Activated naive CD8-positive, alpha-beta T cell treated with anti-CD3 and anti-CD28 coated beads, Interleukin-2, amount 50 U/mL, for 24 hours (primary cell): ENCODE measurements around the gene CFAP97D2.
A peak's percentile ranks its signal among the peaks of the same experiment; 100 is the strongest.
"Not testable (repeated sequence)": the region's sequence is repeated elsewhere in the genome, so short reads cannot be mapped to it uniquely, and the experiment has no call there.

Experiments
- ATAC-seq: fragments of 150-1000 bp; cut with Tn5 transposase; one replicate; pipeline ENCODE4 v1.10.0; 2021
- DNase-seq: peaks from one replicate; pipeline ENCODE4 v3.0.0; 2021
- H3K27ac Mint-ChIP-seq: one replicate; pipeline ENCODE4 v1.8.0; 2021; ENCODE audit warnings: mild to moderate bottlenecking, mixed read lengths
- H3K27me3 Mint-ChIP-seq: one replicate; pipeline ENCODE4 v1.8.0; 2021; ENCODE audit warnings: mixed read lengths
- H3K36me3 Mint-ChIP-seq: one replicate; pipeline ENCODE4 v1.8.0; 2021; ENCODE audit warnings: low read depth, mixed read lengths
- H3K4me1 Mint-ChIP-seq: one replicate; pipeline ENCODE4 v1.8.0; 2021; ENCODE audit warnings: mixed read lengths
- H3K4me3 Mint-ChIP-seq: one replicate; pipeline ENCODE4 v1.8.0; 2021; ENCODE audit warnings: mild to moderate bottlenecking, moderate library complexity, mixed read lengths
- H3K9me3 Mint-ChIP-seq: one replicate; pipeline ENCODE4 v1.8.0; 2021; ENCODE audit warnings: mixed read lengths

The CFAP97D2 gene

DNA sequence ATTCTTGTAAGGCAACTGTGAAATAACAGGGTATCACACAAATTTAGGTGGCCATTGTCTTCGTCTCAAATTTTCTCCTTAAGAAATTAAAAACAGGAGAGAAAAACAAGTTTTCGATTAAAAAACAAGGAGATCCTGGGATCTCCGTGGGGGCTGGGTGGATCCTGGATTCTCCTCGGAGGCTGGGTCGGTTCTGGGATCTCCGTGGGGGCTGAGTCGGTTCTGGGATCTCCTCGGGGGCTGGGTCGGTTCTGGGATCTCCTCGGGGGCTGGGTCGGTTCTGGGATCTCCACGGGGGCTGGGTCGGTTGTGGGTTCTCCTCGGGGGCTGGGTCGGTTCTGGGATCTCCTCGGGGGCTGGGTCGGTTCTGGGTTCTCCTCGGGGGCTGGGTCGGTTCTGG is 30.2 kb upstream of the CFAP97D2 start:
- H3K9me3 Mint-ChIP-seq, DNase-seq, H3K36me3 Mint-ChIP-seq, H3K27me3 Mint-ChIP-seq, ATAC-seq: not testable (repeated sequence)
- Mint-ChIP-seq H3K4me3 (peak overlapping the region; percentile 61), H3K27ac (peak overlapping the region; percentile 90), H3K4me1 (peaks cover 86% of the 10 kb centered on the region)

DNA sequence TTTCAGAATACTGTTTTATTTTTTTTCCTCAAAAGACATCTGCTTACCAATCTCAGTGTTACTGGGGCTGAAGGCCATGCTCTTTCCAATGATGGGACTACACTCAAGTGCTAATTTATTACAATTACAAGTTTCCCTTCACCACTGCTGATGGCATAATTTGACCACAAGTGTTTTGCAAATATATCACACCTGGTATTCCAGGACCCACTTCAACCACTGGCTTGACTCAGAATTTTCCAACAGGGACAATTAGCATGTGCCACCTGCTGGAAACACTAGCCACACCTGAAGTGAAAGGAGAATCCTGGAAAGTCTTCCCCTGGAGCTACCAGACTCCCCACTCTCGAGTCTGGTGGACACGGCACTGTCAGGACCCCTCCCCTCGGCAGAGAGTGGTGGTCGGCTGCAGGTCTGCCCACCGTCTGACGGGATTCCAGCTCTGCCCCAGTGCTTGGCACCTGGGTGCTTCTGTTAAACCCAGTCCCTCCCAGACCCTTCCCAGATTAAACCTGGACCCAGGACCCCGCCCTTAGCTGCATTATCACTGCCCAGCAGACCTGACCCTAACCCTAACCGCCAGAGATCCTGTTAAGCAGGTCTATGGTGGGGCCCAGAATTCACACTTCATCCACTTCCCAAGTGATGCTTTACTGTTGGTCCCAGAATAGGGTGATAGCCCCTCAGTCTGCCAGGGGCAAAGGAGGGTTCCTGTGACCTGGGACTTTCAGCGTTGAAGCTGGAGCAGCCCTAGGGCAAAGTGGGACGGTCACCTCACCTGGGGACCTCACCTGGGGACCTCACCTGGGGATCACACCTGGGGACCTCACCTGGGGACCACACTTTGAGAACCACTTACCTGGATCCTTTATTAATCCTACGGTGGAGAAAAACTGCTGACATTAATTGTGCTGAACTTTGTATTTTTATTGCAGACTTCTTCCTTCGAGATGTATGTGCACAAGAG is 29.0 kb upstream of the CFAP97D2 start:
- peaks cover 87% of the 10 kb centered on the region for H3K4me1 Mint-ChIP-seq
- no peak overlapping the region for H3K4me3 Mint-ChIP-seq

DNA sequence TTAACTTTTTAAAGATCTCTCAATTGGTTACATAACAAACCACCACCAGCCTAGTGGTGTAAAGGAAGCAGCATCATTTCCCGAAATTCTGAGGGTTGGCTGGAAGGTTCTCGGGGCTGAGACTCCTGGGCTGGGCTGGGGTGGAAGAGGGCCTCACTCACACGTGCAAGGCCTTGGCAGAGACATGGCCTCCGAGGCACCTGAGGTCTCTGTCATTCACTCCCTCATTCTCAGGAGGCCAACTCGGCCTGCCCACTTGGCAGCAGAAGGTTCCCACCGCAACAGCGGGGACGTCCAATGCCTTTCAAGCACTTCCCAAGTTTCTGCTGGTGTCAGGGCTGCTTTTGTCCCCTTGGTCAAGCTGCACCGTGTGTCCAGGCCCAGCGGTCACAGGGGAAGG is 28.0 kb upstream of the CFAP97D2 start:
- Mint-ChIP-seq H3K4me3 (peak overlapping the region; percentile 45), H3K27ac (peak overlapping the region; percentile 56), H3K27me3 (no peaks in the 10 kb centered on the region), H3K9me3 (peaks cover 4% of the 10 kb centered on the region), H3K4me1 (peaks cover 78% of the 10 kb centered on the region), H3K36me3 (peaks cover 4% of the 10 kb centered on the region)
- DNase-seq (no peak), ATAC-seq (no peak)

More for the DNA sequence above, 29.0 kb upstream of the CFAP97D2 start:
- H3K9me3 Mint-ChIP-seq, result peaks cover 4% of the 10 kb centered on the region
- no peak for ATAC-seq
- H3K36me3 Mint-ChIP-seq, result peaks cover 4% of the 10 kb centered on the region
- H3K27ac Mint-ChIP-seq, result peak overlapping the region; percentile 75
- H3K27me3 Mint-ChIP-seq, result no peaks in the 10 kb centered on the region
- no peak for DNase-seq

DNA sequence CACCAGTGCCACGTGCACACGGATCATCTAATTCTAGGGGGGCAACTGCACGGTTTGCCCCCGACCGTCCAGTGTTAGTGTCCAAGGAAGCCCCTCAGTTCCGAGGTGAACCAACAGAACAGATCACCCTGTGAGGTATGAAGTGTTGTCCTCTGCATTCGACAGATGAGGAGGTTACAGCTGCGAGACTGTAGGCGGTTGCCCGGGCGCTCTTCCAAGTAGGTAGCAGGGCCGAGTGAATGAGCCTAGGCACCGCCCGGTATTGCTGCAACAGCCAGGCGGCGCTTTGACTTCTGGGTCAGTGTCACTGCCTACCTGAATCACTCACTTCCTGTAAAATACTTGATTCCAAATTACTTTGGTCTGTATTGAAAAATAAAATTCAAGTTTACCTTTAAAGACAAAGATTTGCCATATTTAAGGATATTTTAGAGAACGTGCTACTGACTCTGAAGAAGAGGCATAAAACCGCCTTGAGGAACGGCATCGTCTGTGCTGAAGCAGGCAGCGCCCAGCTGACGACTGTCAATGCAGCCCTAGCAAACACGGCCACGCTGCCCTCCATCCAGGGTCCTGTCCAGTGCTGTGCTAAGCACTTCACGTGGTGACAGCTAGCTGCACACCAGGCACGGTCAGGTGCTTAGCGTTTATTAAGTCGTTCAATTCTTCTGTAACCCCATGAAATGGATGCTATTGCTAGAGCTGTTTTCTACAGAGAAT is 27.3 kb upstream of the CFAP97D2 start:
- H3K4me3 Mint-ChIP-seq, result peak overlapping the region; percentile 45
- H3K4me1 Mint-ChIP-seq, result peaks cover 75% of the 10 kb centered on the region
- peaks cover 4% of the 10 kb centered on the region for H3K9me3 Mint-ChIP-seq
- DNase-seq (peak; percentile 59), ATAC-seq (peak; percentile 29)
- H3K36me3 Mint-ChIP-seq, result peaks cover 4% of the 10 kb centered on the region
- no peaks in the 10 kb centered on the region for H3K27me3 Mint-ChIP-seq
- peak overlapping the region; percentile 56 for H3K27ac Mint-ChIP-seq

DNA sequence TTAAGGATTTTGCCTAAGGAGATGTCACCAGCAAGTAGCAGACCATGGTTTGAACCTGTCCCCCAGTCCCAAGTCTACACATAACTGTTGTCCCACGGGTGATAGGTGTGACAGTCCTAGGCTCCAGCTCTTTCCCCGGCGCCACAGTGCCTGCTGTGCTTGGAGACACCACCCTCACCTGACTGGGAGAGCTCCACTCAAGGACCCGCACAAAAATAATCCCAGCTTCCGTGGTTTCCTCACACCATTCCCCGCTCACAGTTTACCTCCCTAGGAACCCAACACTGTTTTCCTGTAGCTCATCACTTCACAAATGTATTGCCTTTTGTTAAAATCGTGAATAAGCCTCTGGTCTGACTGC is 26.8 kb upstream of the CFAP97D2 start:
- no peak overlapping the region for H3K4me3 Mint-ChIP-seq
- no peak overlapping the region for H3K27ac Mint-ChIP-seq
- H3K9me3 Mint-ChIP-seq, result peaks cover 4% of the 10 kb centered on the region
- peaks cover 73% of the 10 kb centered on the region for H3K4me1 Mint-ChIP-seq
- peaks cover 4% of the 10 kb centered on the region for H3K36me3 Mint-ChIP-seq
- no peak for ATAC-seq
- H3K27me3 Mint-ChIP-seq, result no peaks in the 10 kb centered on the region
- no peak for DNase-seq

DNA sequence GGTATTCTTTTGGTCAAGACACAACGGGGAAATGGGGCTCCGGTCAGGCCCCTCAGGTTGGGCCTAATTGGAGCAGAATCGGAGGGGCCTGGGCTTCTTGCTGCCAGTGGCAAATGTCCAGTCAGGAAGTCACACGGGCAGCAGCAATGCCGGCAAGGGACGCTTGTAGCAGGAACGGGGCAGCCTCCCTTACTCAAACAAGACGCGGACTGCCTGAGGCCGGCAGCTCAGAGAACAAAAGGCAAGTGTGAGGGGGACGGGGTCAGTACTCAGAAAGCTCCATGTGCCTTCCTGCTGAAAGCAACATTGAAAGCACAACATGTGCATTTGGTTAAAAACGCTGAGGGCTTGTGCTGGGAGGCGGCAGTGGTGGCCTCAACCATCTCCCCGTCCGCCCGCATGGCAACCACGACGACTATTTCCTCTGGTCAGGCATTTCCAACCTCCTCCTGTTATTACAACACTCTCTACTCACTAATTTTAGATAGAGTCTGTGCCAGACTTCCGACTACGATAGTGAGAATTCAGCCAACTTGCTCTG is 26.2 kb upstream of the CFAP97D2 start:
- Mint-ChIP-seq H3K9me3 (peaks cover 4% of the 10 kb centered on the region), H3K27me3 (no peaks in the 10 kb centered on the region), H3K27ac (no peak overlapping the region), H3K4me3 (no peak overlapping the region), H3K4me1 (peaks cover 74% of the 10 kb centered on the region), H3K36me3 (peaks cover 4% of the 10 kb centered on the region)
- ATAC-seq, result no peak
- DNase-seq, result no peak

DNA sequence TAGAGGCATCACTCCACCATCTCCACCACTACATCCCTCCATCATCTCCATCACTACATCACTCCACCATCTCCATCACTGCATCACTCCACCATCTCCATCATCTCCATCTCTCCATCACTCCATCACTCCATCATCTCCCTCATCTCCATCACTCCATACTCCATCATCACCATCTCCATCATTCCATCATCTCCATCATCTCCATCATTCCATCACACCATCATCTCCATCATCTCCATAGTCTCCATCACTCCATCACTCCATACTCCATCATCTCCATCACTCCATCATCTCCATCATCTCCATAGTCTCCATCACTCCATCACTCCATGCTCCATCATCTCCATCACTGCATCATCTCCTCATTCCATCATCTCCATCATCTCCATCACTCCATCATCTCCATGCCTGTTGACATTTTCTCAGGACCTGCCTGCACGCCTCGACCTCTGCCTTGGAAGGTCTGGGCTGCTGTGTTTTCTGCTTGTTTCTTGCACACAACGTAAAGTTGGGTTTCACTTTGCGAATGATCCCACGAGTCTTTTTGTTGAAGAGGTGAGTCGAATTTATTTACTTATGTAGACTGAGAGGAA is 25.5 kb upstream of the CFAP97D2 start:
- no peak for ATAC-seq
- H3K36me3 Mint-ChIP-seq, result peaks cover 1% of the 10 kb centered on the region
- H3K4me3 Mint-ChIP-seq, result peak overlapping the region; percentile 52
- H3K4me1 Mint-ChIP-seq, result peaks cover 72% of the 10 kb centered on the region
- H3K9me3 Mint-ChIP-seq, result peaks cover 4% of the 10 kb centered on the region
- DNase-seq, result no peak
- H3K27me3 Mint-ChIP-seq, result no peaks in the 10 kb centered on the region
- H3K27ac Mint-ChIP-seq, result peak overlapping the region; percentile 32

DNA sequence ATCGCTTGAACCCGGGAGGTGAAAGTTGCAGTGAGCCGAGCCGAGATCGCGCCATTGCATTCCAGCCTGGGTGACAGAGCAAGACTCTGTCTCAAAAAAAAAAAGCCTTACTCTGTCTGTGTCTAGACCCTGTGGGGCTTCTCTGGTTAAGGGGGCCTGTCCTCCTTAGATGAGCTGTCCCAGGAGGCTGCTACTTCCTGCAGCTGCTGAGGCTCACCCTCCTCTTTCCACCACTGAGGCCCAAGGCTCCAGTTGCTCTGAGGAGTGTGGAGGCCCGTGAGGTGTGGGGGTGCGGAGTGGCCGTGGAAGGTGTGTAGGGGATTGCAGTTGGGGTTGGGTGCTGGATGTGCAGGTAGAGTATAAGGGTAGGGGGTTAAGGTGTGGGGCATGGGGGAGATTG is 24.6 kb upstream of the CFAP97D2 start:
- peak; percentile 81 for ATAC-seq
- H3K4me1 Mint-ChIP-seq, result peaks cover 66% of the 10 kb centered on the region

DNA sequence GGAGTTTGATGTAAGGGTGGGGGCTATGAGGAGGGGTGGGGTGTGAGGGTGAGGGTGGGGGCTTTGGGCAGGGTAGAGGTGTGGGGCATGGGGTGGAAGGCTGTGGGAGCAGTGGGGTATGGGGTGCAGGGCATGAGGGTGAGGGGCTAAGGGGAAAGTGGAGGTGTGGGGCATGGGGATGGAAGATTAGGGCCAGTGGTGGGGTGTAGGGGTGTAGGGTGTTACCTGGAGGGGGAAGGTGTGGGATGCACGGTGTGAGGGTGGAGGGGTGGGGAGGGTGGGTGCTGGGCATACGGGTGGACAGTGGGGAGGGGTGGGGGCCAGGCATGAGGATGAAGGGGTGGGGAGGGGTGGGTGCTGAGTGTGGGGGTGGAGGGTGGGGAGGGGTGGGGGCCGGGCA is 23.7 kb upstream of the CFAP97D2 start:
- Mint-ChIP-seq H3K36me3 (no peaks in the 10 kb centered on the region), H3K27ac (no peak overlapping the region), H3K4me1 (peaks cover 66% of the 10 kb centered on the region), H3K27me3 (no peaks in the 10 kb centered on the region), H3K9me3 (peaks cover 4% of the 10 kb centered on the region), H3K4me3 (no peak overlapping the region)
- DNase-seq (no peak), ATAC-seq (no peak)

More for the DNA sequence above, 24.6 kb upstream of the CFAP97D2 start:
- Mint-ChIP-seq H3K27me3 (no peaks in the 10 kb centered on the region), H3K9me3 (peaks cover 4% of the 10 kb centered on the region), H3K27ac (peak overlapping the region; percentile 32), H3K36me3 (no peaks in the 10 kb centered on the region), H3K4me3 (peak overlapping the region; percentile 52)
- DNase-seq, result no peak

DNA sequence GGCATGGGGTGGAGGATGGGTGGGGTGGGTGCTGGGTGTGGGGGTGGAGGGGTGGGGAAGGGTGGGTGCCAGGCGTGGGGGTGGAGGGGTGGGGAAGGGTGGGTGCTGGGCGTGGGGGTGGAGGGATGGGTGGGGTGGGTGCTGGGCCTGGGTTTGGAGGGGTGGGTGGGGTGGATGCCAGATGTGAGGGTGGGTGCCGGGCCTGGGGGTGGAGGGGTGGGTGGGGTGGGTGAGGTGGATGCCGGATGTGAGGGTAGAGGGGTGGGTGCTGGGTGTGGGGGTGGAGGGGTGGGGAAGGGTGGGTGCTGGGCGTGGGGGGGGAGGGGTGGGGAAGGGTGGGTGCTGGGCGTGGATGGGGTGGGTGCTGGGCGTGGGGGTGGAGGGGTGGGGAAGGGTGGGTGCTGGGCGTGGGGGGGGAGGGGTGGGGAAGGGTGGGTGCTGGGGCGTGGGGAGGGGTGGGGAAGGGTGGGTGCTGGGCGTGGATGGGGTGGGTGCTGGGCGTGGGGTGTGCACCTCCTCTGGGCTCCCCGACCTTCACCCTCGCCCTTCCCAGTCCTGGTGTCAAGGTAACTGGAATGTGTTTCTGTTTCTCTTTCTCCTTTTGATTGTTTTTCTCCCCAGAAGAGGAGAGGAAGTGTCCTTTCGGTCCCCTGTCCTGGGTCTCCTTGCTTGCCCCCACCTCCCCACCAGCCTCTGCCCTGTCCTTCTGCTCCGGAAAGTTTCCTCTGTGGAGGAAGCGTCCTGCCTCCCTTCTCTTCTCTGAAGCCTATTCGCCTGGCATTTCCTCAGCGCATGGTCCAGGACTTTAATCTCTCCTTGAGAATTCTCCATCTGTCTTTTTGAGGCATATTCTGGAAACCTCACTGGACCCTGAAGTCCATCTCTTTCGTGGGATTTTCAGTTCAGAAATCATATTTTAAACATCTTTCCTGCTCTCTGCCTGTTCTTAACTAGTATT is 22.9 kb upstream of the CFAP97D2 start:
- ATAC-seq (no peak), DNase-seq (no peak)
- Mint-ChIP-seq H3K4me1 (peaks cover 66% of the 10 kb centered on the region), H3K36me3 (peaks cover 2% of the 10 kb centered on the region), H3K27ac (peak overlapping the region; percentile 48), H3K9me3 (peaks cover 4% of the 10 kb centered on the region), H3K27me3 (no peaks in the 10 kb centered on the region), H3K4me3 (peak overlapping the region; percentile 32)

DNA sequence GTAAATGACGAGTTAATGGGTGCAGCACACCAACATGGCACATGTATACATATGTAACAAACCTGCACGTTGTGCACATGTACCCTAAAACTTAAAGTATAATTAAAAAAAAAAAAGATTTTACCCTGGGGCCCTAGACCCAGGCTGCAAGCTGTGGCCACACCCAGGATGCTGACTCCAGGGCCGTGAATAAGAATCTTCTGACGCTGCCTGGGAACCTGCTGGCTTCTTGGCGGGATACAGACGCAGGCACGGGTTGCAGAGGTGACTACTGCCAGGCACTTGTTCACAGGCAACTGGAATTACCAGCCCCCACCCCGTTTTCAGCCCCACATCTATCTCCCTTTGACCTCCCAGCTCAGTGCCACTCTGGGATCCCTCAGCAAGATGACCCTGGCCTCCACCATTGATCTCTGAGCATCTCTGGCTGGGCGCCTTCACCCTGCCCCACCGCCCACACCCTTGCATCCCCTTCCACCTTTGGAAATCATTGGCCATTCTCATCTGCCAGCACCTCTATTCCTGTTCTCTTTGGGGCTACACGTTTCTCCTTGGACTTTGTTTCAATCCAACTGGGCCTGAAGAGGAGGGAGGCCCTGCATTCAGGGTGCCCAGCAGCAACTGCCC is 21.1 kb upstream of the CFAP97D2 start:
- Mint-ChIP-seq H3K27me3 (no peaks in the 10 kb centered on the region), H3K9me3 (peaks cover 10% of the 10 kb centered on the region), H3K4me1 (peaks cover 66% of the 10 kb centered on the region), H3K27ac (no peak overlapping the region), H3K36me3 (peaks cover 6% of the 10 kb centered on the region), H3K4me3 (no peak overlapping the region)
- ATAC-seq (no peak), DNase-seq (no peak)

DNA sequence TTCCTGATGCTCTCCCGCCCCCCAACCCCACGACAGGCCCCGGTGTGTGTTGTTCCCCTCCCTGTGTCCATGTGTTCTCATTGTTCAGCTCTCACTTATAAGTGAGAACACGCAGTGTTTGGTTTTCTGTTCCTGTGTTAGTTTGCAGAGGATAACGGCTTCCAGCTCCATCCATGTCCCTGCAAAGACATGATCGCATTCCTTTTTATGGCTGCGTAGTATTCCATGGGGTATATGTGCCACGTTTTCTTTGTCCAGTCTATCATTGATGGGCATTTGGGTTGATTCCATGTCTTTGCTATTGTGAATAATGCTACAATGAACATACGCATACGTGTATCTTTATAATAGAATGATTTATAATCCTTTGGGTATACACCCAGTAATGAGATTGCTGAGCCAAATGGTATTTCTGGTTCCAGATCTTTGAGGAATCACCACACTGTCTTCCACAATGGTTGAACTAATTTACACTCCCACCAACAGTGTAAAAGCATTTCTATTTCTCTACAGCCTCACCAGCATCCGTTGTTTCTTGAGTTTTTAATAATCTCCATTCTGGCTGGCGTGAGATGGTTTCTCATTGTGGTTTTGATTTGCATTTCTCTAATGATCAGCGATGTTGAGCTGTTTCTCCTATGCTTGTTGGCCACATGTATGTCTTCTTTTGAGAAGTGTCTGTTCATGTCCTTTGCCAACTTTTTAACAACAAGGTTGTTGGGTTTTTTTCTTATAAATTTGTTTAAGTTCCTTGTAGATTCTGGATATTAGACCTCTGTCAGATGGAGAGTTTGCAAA is 20.0 kb upstream of the CFAP97D2 start:
- peaks cover 56% of the 10 kb centered on the region for H3K4me1 Mint-ChIP-seq
- H3K27me3 Mint-ChIP-seq, H3K27ac Mint-ChIP-seq, H3K4me3 Mint-ChIP-seq, H3K36me3 Mint-ChIP-seq, H3K9me3 Mint-ChIP-seq, DNase-seq, ATAC-seq: not testable (repeated sequence)
